ENCODE measurements around the gene MTPN.

- TF ChIP-seq, protein P1, sequence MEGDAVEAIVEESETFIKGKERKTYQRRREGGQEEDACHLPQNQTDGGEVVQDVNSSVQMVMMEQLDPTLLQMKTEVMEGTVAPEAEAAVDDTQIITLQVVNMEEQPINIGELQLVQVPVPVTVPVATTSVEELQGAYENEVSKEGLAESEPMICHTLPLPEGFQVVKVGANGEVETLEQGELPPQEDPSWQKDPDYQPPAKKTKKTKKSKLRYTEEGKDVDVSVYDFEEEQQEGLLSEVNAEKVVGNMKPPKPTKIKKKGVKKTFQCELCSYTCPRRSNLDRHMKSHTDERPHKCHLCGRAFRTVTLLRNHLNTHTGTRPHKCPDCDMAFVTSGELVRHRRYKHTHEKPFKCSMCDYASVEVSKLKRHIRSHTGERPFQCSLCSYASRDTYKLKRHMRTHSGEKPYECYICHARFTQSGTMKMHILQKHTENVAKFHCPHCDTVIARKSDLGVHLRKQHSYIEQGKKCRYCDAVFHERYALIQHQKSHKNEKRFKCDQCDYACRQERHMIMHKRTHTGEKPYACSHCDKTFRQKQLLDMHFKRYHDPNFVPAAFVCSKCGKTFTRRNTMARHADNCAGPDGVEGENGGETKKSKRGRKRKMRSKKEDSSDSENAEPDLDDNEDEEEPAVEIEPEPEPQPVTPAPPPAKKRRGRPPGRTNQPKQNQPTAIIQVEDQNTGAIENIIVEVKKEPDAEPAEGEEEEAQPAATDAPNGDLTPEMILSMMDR (conservative IDR thresholded peaks at IDR 0.05; ENCODE audit: low read length) = no peak
- no peak for TF ChIP-seq EZH2phosphoT487 (IDR thresholded peaks at IDR 0.05; ENCODE audit: borderline replicate concordance, low read depth, low read length)
These were observed 88.4 kb downstream of the MTPN start for GRCh38 chr7:135888740-135889139.

Data from OCI-LY7 (cell line).